MCF 10A (cell line): ENCODE results near the gene TRMT11. TPM values are rescaled to one million over a fixed set of nuclear protein-coding genes. Genes with fewer than 3 reads are reported as not detected.

ENCODE experiments used
- BruUV-seq: library from RNA; stranded (reverse); fragments of 400-500 nt; replicated peaks from 2 replicates; lab custom pipeline; 2021; lab: Mats Ljungman, UMichigan
- CTCF ChIA-PET: fragments of 300-600 bp; sonication (Branson Sonifier 250); formaldehyde crosslinking; extraction: SDS; loops from one replicate; lab custom pipeline; 2021; ENCODE audit warnings: antibody characterized with exemption, inconsistent platforms; lab: Yijun Ruan, JAX
- POLR2A ChIA-PET: fragments of 300-600, 350-650 bp; sonication (Branson Sonifier 250); formaldehyde crosslinking; extraction: SDS; loops from one replicate; lab custom pipeline; 2020; ENCODE audit warnings: antibody characterized with exemption, inconsistent platforms; lab: Yijun Ruan, JAX
- DNase-seq: peaks from one replicate; pipeline ENCODE4 v3.0.0-alpha.2; 2018; ENCODE audit not compliant: unreplicated experiment
- H3K27ac Mint-ChIP-seq: one replicate; pipeline ENCODE4 v1.8.0; 2022; ENCODE audit warnings: mild to moderate bottlenecking, low read depth, mixed read lengths; ENCODE audit not compliant: unreplicated experiment
- H3K27me3 Mint-ChIP-seq: one replicate; pipeline ENCODE4 v1.8.0; 2022; ENCODE audit warnings: mixed read lengths; ENCODE audit not compliant: insufficient read depth, unreplicated experiment
- H3K36me3 Mint-ChIP-seq: one replicate; pipeline ENCODE4 v1.8.0; 2022; ENCODE audit warnings: mild to moderate bottlenecking, moderate library complexity, mixed read lengths; ENCODE audit not compliant: insufficient read depth, unreplicated experiment
- H3K4me1 Mint-ChIP-seq: one replicate; pipeline ENCODE4 v1.8.0; 2022; ENCODE audit warnings: mixed read lengths; ENCODE audit not compliant: insufficient read depth, unreplicated experiment
- H3K4me3 Mint-ChIP-seq: one replicate; pipeline ENCODE4 v1.8.0; 2022; ENCODE audit warnings: mild to moderate bottlenecking, moderate library complexity, mixed read lengths; ENCODE audit not compliant: unreplicated experiment
- H3K9me3 Mint-ChIP-seq: one replicate; pipeline ENCODE4 v1.8.0; 2022; ENCODE audit warnings: mixed read lengths; ENCODE audit not compliant: unreplicated experiment
- intact Hi-C: fragments of 100-400 bp; cut with micrococcal nuclease; formaldehyde crosslinking; loops from 2 replicates; pipeline ENCODE4 v1.14.1; 2022
- total RNA-seq: library from RNA; stranded (reverse); gene quantifications from 2 replicates; pipeline ENCODE4 v1.2.3, GENCODE V29; 2022
- TF ChIP-seq, protein P1 (sequence below): fragments of 200-600 bp; IDR thresholded peaks from one replicate; pipeline ENCODE4 v1.8.0; 2022; ENCODE audit warnings: antibody characterized with exemption, mild to moderate bottlenecking; ENCODE audit not compliant: unreplicated experiment

Gene TRMT11
- total RNA-seq, 1 experiment from 2014 or later = 32.5 TPM

DNA sequence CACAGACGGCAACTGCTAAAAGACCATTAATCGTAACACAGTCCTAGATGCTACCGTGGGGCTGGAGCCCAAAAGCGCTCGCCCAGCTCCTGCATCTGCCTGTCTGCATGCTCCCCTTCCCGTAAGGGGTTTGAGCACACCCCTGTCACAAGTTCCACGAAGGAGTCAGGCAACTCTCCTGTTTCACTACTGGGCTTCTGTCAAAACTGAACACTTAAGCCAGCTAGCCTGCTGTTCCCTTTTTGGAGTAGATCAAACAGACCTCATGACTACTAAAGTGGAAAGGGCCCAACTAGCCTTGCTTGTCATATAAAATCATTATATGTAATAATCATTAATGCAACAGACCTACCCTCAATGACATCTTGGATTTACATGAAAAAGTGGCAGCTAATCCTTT is 61.3 kb downstream of the TRMT11 start:
- no peaks in the 10 kb centered on the region for H3K27me3 Mint-ChIP-seq
- DNase-seq = no peak
- H3K9me3 Mint-ChIP-seq = no peaks in the 10 kb centered on the region
- peaks cover 42% of the 10 kb centered on the region for H3K36me3 Mint-ChIP-seq
- POLR2A ChIA-PET = interaction anchor here (0.6 kb wide), 1 partner anchor 140 kb away, joined by 4 read pairs; no protein-coding TSS in a partner anchor
- CTCF ChIA-PET = interaction anchor here (1.0 to 3.1 kb wide), 2 partner anchors 11 to 14 kb away, joined by 4 to 16 read pairs; no protein-coding TSS in a partner anchor
- no peak overlapping the region for H3K27ac Mint-ChIP-seq
- BruUV-seq = no TSS peak
- intact Hi-C loops = no loop called here
- no peaks in the 10 kb centered on the region for H3K4me1 Mint-ChIP-seq
- TF ChIP-seq, protein P1, sequence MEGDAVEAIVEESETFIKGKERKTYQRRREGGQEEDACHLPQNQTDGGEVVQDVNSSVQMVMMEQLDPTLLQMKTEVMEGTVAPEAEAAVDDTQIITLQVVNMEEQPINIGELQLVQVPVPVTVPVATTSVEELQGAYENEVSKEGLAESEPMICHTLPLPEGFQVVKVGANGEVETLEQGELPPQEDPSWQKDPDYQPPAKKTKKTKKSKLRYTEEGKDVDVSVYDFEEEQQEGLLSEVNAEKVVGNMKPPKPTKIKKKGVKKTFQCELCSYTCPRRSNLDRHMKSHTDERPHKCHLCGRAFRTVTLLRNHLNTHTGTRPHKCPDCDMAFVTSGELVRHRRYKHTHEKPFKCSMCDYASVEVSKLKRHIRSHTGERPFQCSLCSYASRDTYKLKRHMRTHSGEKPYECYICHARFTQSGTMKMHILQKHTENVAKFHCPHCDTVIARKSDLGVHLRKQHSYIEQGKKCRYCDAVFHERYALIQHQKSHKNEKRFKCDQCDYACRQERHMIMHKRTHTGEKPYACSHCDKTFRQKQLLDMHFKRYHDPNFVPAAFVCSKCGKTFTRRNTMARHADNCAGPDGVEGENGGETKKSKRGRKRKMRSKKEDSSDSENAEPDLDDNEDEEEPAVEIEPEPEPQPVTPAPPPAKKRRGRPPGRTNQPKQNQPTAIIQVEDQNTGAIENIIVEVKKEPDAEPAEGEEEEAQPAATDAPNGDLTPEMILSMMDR = no peak
- H3K4me3 Mint-ChIP-seq = no peak overlapping the region

DNA sequence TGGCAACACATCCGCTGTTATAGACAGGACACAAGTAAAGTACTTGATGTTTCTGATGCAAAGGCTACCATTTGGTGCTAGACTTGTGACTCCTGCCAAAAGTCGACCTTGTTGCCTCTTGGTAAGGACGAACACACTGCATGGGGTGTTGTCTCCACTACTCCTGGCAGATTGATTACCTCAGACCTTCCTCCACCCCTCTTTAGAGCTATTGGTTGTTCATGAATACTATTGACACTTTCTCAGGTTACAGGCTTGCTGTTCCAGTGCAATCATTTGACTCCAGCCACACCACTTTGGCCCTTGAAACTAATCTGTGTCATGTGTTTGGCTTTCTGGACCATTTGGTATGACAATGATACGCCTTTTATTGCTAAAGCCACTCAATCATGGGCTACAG is 62.3 kb downstream of the TRMT11 start:
- Mint-ChIP-seq H3K36me3 (peaks cover 49% of the 10 kb centered on the region), H3K27me3 (no peaks in the 10 kb centered on the region), H3K27ac (no peak overlapping the region), H3K4me3 (no peak overlapping the region), H3K9me3 (no peaks in the 10 kb centered on the region), H3K4me1 (no peaks in the 10 kb centered on the region)
- ChIA-PET CTCF (interaction anchor here (0.5 to 3.1 kb wide), 4 partner anchors 15 to 648 kb away, joined by 4 to 16 read pairs (median 4); no protein-coding TSS in a partner anchor), POLR2A (interaction anchor here (0.8 kb wide), 1 partner anchor 20 kb away, joined by 3 read pairs; no protein-coding TSS in a partner anchor)
- intact Hi-C loops = no loop called here
- TF ChIP-seq, protein P1 = no peak
- BruUV-seq = no TSS peak
- no peak for DNase-seq

DNA sequence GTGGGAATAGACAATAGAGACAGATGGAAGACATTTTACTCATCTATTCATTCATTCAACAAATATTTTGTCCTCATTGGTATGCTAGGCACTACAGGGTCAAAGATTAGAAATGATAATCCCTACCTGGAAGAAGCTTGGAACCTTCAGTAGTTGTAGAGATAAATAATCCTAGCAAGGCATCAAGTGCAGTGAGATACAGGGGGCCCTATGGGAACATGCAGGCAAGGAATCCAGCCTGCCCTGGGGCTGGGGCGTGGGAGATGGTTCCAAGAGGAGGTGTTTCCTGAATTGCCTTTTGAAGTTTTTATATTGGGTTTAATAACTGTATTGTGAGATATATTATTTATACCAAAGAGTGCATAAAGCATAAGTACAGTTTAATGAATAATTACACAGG is 64.5 kb downstream of the TRMT11 start:
- Mint-ChIP-seq H3K4me1 (no peaks in the 10 kb centered on the region), H3K9me3 (no peaks in the 10 kb centered on the region), H3K27me3 (no peaks in the 10 kb centered on the region), H3K36me3 (peaks cover 49% of the 10 kb centered on the region), H3K4me3 (no peak overlapping the region), H3K27ac (no peak overlapping the region)
- TF ChIP-seq, protein P1 = no peak
- ChIA-PET CTCF (no interaction called here), POLR2A (no interaction called here)
- no TSS peak for BruUV-seq
- DNase-seq = no peak
- intact Hi-C loops = no loop called here

DNA sequence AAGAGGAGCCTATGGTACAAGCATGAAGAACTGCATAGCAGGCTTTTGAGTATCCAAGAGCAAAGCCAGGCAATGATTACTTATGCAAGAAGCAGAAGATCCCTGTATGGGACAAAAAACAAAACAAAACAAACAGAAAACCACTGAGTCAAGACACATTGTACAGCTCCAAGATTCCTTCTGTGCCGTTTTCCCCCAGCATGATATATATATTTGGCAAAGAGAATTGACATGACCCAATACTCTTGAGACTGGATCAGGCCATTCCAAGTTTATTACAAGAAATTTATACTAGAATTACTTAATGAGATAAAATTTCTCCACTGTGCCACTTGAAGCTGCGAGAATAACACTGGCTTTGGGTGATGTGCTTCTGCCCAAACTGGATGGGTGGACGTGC is 65.5 kb downstream of the TRMT11 start:
- Mint-ChIP-seq H3K4me1 (no peaks in the 10 kb centered on the region), H3K4me3 (no peak overlapping the region), H3K27me3 (no peaks in the 10 kb centered on the region), H3K27ac (no peak overlapping the region), H3K9me3 (no peaks in the 10 kb centered on the region), H3K36me3 (peaks cover 49% of the 10 kb centered on the region)
- BruUV-seq = no TSS peak
- CTCF ChIA-PET = interaction anchor here (0.6 to 1.6 kb wide), 3 partner anchors 10 to 605 kb away, joined by 3 to 5 read pairs (median 3); no protein-coding TSS in a partner anchor
- TF ChIP-seq, protein P1 = no peak
- POLR2A ChIA-PET = interaction anchor here (0.6 kb wide), 1 partner anchor 133 kb away, joined by 4 read pairs; no protein-coding TSS in a partner anchor
- intact Hi-C loops = no loop called here
- DNase-seq = no peak
